Esophagus muscularis mucosa (tissue), 4 donors: ENCODE measurements around the gene ACOD1. TPM values are rescaled to one million over a fixed set of nuclear protein-coding genes. Genes with fewer than 3 reads are reported as not detected.
"Not testable (repeated sequence)": the region's sequence is repeated elsewhere in the genome, so short reads cannot be mapped to it uniquely, and the experiment has no call there.

Experiments used
- DNase-seq: peaks from one replicate; pipeline ENCODE4 v3.0.0-alpha.2; 2017; ENCODE audit errors: extremely low spot score
- H3K27ac ChIP-seq, 4 donors: fragments of 200-600 bp; sonication (generic); replicated peaks in 1 of 4; 1 replicate in 3 of 4; 2 replicates in 1 of 4; pipeline ENCODE4 v1.5.1; 2016 to 2019; ENCODE audit warnings: mild to moderate bottlenecking in 1 of 4
- H3K27me3 ChIP-seq, 4 donors: fragments of 200-600 bp; sonication (generic); one replicate each; pipeline versions ENCODE4 v1.5.1 to v1.6.0; 2016 to 2019
- H3K36me3 ChIP-seq, 4 donors: fragments of 200-600 bp; sonication (generic); one replicate each; pipeline ENCODE4 v1.5.1; 2016 to 2019
- H3K4me1 ChIP-seq, 4 donors: fragments of 200-600 bp; sonication (generic); one replicate each; pipeline ENCODE4 v1.5.1; 2016 to 2019
- H3K4me3 ChIP-seq, 4 donors: fragments of 200-600 bp; sonication (generic); 1 replicate in 2 of 4; 2 replicates in 2 of 4; pipeline ENCODE4 v1.5.1; 2016 to 2019; ENCODE audit warnings: mild to moderate bottlenecking in 4 of 4, moderate library complexity in 1 of 4
- H3K9me3 ChIP-seq, 4 donors: fragments of 200-600 bp; sonication (generic); 1 replicate in 3 of 4; 2 replicates in 1 of 4; pipeline ENCODE4 v1.5.1; 2016 to 2019
- EP300 ChIP-seq: sonication (generic); formaldehyde crosslinking; IDR thresholded peaks from one replicate; pipeline ENCODE4 v1.6.1; 2017; ENCODE audit warnings: antibody characterized with exemption
- POLR2A ChIP-seq: fragments of 450-650 bp; IDR thresholded peaks from one replicate; pipeline ENCODE4 v1.6.1; 2017; ENCODE audit warnings: antibody characterized with exemption, moderate library complexity, mild to moderate bottlenecking, low read depth
- POLR2AphosphoS5 ChIP-seq, 2 donors: sonication (generic); formaldehyde crosslinking; IDR thresholded peaks; one replicate each; pipeline ENCODE4 v1.6.1; 2017; ENCODE audit warnings: antibody characterized with exemption in 2 of 2
- WGBS: methylation state at CpG from one replicate; pipeline ENCODE4 v1.1.5; 2018; 5-methylcytosine and 5-hydroxymethylcytosine counted together
- intact Hi-C: fragments of 100-400 bp; cut with DNase I; formaldehyde crosslinking; loops from one replicate; pipeline ENCODE4 v1.15.1; 2023
- total RNA-seq, 4 donors: library from RNA; depleted of rRNA; stranded (reverse); fragments of >200 nt; gene quantifications; one replicate each; pipeline versions ENCODE4 v1.1.0 to v1.2.1, GENCODE V29; 2016
- TF ChIP-seq, protein P1 (sequence below), 3 experiments: fragments of 200-600 bp in 2 of 3; fragments of 450-650 bp in 1 of 3; sonication (generic) in 2 of 3; IDR thresholded peaks; one replicate each; pipeline ENCODE4 v1.5.1; 2017 to 2019; ENCODE audit warnings: antibody characterized with exemption in 3 of 3, mild to moderate bottlenecking in 2 of 3, moderate library complexity in 1 of 3

ACOD1 gene
- total RNA-seq = not detected

GRCh38 chr13:76948149-76948548 is at the start of gene ACOD1:
TSS of gene ACOD1 (plus strand) at chr13:76948511. CDS start at chr13:76948559, 48 bp downstream.
- no peak for DNase-seq
- Histone ChIP-seq H3K27ac (no peak within 1 kb of the TSS), H3K4me3 (no peak within 1 kb of the TSS), H3K36me3 (no peaks in the 10 kb centered on the region), H3K4me1 (no peaks in the 10 kb centered on the region), H3K9me3 (no peaks in the 10 kb centered on the region), H3K27me3 (no peaks in the 10 kb centered on the region)
- WGBS = 80% methylated on average over 2 of the region's 2 CpGs
- intact Hi-C loops = no loop called here
- no peak for TF ChIP-seq POLR2AphosphoS5 (IDR thresholded peaks at IDR 0.05)
- no peak for TF ChIP-seq POLR2A
- TF ChIP-seq, protein P1, sequence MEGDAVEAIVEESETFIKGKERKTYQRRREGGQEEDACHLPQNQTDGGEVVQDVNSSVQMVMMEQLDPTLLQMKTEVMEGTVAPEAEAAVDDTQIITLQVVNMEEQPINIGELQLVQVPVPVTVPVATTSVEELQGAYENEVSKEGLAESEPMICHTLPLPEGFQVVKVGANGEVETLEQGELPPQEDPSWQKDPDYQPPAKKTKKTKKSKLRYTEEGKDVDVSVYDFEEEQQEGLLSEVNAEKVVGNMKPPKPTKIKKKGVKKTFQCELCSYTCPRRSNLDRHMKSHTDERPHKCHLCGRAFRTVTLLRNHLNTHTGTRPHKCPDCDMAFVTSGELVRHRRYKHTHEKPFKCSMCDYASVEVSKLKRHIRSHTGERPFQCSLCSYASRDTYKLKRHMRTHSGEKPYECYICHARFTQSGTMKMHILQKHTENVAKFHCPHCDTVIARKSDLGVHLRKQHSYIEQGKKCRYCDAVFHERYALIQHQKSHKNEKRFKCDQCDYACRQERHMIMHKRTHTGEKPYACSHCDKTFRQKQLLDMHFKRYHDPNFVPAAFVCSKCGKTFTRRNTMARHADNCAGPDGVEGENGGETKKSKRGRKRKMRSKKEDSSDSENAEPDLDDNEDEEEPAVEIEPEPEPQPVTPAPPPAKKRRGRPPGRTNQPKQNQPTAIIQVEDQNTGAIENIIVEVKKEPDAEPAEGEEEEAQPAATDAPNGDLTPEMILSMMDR (IDR thresholded peaks at IDR 0.05) = no peak
- TF ChIP-seq EP300 = no peak

DNA sequence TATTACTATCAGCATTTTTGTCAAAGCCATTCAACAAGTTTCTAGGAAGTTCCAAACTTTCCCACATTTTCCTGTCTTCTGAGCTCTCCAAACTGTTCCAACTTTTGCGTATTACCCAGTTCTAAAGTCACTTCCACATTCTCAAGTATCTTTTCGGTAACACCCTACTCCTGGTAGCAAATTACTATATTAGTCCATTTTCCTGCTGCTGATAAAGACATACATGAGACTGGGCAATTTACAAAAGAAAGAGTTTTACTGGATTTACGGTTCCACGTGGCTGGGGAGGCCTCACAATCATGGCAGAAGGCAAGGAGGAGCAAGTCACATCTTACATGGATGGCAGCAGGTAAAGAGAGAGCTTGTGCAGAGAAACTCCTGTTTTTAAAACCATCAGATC is 49.2 kb upstream of the ACOD1 start:
- WGBS = 95% methylated on average over 4 of the region's 4 CpGs
- H3K4me3 ChIP-seq, H3K27ac ChIP-seq, intact Hi-C loops, H3K27me3 ChIP-seq, H3K4me1 ChIP-seq, DNase-seq, H3K36me3 ChIP-seq: not testable (repeated sequence)
- peaks cover 0 to 16% (median 12%) of the 10 kb centered on the region in 4 donors for H3K9me3 ChIP-seq

DNA sequence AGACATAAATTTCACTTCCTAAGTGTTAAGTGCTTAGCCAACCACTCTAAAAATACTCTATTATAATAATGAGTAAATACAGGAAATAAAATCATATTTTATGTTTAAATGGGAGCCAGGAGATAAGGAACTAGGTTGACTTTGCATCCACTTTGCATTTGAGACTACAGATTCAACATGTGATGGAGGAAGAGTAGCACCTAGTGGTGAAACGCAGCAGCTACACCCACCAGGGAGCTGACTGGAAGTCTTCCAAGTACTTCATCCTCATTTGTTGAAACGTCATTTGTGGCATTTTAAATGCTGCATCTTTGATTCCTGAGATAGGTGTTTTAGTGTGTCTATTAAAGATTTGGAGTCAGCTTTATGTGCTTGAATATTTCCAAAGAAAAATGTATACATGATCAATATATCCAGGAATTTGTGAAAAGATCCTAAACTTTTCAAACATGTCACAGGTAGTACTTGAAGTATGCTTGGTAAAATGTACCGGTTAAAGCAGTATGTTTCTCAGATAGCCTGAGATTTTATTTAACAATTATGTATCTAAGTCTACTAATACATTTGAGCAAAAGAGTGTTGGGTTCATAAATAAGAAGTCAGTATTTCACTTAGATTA is 44.7 kb upstream of the ACOD1 start:
- 14% methylated on average over 3 of the region's 3 CpGs for WGBS
- Histone ChIP-seq H3K4me3 (no peak overlapping the region), H3K27ac (no peak overlapping the region), H3K9me3 (peaks cover 0 to 9% (median 8%) of the 10 kb centered on the region in 4 donors), H3K36me3 (no peaks in the 10 kb centered on the region), H3K4me1 (peaks cover 0 to 6% (median 0%) of the 10 kb centered on the region in 4 donors), H3K27me3 (no peaks in the 10 kb centered on the region)
- DNase-seq = no peak
- intact Hi-C loops = loop anchor here (2.0 to 5.0 kb wide), 4 partner anchors 236 to 1209 kb away; no protein-coding TSS in a partner anchor
- TF ChIP-seq POLR2AphosphoS5 (IDR thresholded peaks at IDR 0.05) (peak in 1 of 2 donors; percentile 38), POLR2A (no peak), EP300 (no peak)
- TF ChIP-seq, protein P1 (IDR thresholded peaks at IDR 0.05) = peak; percentile 96 to 99 (median 96)

GRCh38 chr13:76904507-76904906 is 43.8 kb upstream of the ACOD1 start:
- H3K4me3 ChIP-seq = no peak overlapping the region
- no peak for DNase-seq
- no peak for TF ChIP-seq POLR2AphosphoS5 (IDR thresholded peaks at IDR 0.05)
- TF ChIP-seq POLR2A = no peak
- TF ChIP-seq, protein P1 (IDR thresholded peaks at IDR 0.05) = no peak
- no peak for TF ChIP-seq EP300
- no peak overlapping the region for H3K27ac ChIP-seq
- intact Hi-C loops = loop anchor here (5.0 kb wide), 3 partner anchors 237 to 1032 kb away; no protein-coding TSS in a partner anchor
- 87% methylated on average over 2 of the region's 2 CpGs for WGBS
- peaks cover 0 to 6% (median 0%) of the 10 kb centered on the region in 4 donors for H3K4me1 ChIP-seq
- H3K36me3 ChIP-seq = no peaks in the 10 kb centered on the region
- H3K27me3 ChIP-seq = no peaks in the 10 kb centered on the region
- H3K9me3 ChIP-seq = peaks cover 0 to 1% (median under 1%) of the 10 kb centered on the region in 4 donors

DNA sequence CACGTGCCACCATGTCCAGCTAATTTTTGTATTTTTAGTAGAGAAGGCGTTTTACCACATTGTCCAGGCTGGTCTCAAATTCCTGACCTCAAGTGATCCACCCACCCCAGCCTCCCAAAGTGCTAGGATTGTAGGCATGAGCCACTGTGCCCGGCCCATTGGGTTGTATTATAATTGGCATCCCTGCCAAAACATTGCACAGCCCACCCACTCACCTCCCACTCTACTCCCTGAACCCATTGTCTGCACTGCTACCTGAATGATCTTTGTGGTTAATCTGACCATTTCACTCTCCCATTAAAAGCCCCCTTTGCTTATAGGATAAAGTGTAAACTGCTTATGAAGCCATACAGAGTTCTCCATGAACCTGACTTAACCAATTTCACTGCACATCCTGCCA is 35.8 kb upstream of the ACOD1 start:
- WGBS = 96% methylated on average over 3 of the region's 3 CpGs
- intact Hi-C loops = no loop called here

More for the DNA sequence above, 35.8 kb upstream of the ACOD1 start:
- no peak for DNase-seq
- no peaks in the 10 kb centered on the region for H3K36me3 ChIP-seq
- H3K4me1 ChIP-seq = no peaks in the 10 kb centered on the region
- H3K27ac ChIP-seq = no peak overlapping the region
- H3K9me3 ChIP-seq = no peaks in the 10 kb centered on the region
- TF ChIP-seq, protein P1 (IDR thresholded peaks at IDR 0.05) = no peak
- TF ChIP-seq POLR2A (no peak), POLR2AphosphoS5 (IDR thresholded peaks at IDR 0.05) (no peak), EP300 (no peak)
- no peaks in the 10 kb centered on the region for H3K27me3 ChIP-seq
- H3K4me3 ChIP-seq = no peak overlapping the region
